Ishikawa (cell line): Measurements from ENCODE around the gene GALNTL6.

Experiments used
- CEBPB ChIP-seq: IDR thresholded peaks from 2 replicates; pipeline ENCODE4 v1.6.1; 2012
- EGR1 ChIP-seq: IDR thresholded peaks from 2 replicates; pipeline ENCODE4 v1.6.1; 2012
- EP300 ChIP-seq: IDR thresholded peaks from 2 replicates; pipeline ENCODE4 v1.6.1; 2012; ENCODE audit warnings: borderline replicate concordance
- MAX ChIP-seq: IDR thresholded peaks from 2 replicates; pipeline ENCODE4 v1.6.1; 2012
- RAD21 ChIP-seq: IDR thresholded peaks from 2 replicates; pipeline ENCODE4 v1.6.1; 2012; ENCODE audit warnings: low read depth
- REST ChIP-seq: IDR thresholded peaks from 2 replicates; pipeline ENCODE4 v1.6.1; 2012; ENCODE audit warnings: low read depth, mild to moderate bottlenecking
- USF1 ChIP-seq: IDR thresholded peaks from 2 replicates; pipeline ENCODE4 v1.6.1; 2012
- ZBTB7A ChIP-seq: IDR thresholded peaks from 2 replicates; pipeline ENCODE4 v1.6.1; 2012; ENCODE audit warnings: low read depth

- TF ChIP-seq USF1 (no peak), CEBPB (no peak), RAD21 (no peak), MAX (no peak), EP300 (no peak), EGR1 (no peak), ZBTB7A (no peak), REST (no peak)
These were observed 1232.9 kb downstream of the GALNTL6 start for GRCh38 chr4:173046144-173046543.
